ENCODE data around the gene TSGA10IP.
A peak's percentile ranks its signal among the peaks of the same experiment; 100 is the strongest.

Gene TSGA10IP

GRCh38 chr11:65997286-65997685, 52.0 kb downstream of the TSGA10IP start:
- Histone ChIP-seq H3K36me3 (peaks cover 37 to 72% (median 56%) of the 10 kb centered on the region in 11 experiments), H4K20me1 (peaks cover 5 to 53% (median 31%) of the 10 kb centered on the region in 11 experiments; a peak in 18 of 22 replicates), H3K4me2 (no peak overlapping the region), H3K4me3 (no peak overlapping the region), H3K4me1 (peaks cover 8 to 20% (median 17%) of the 10 kb centered on the region in 10 experiments), H3K9ac (peak overlapping the region in 2 of 11 experiments; percentile 9 to 26; a peak in 1 of 22 replicates), H3K27me3 (no peaks in the 10 kb centered on the region), H3K27ac (no peak overlapping the region), H3K9me3 (replicated peaks in 1 of 11) (no peaks in the 10 kb centered on the region)
- TF ChIP-seq Cebpa-rat (IDR thresholded peaks at IDR 0.05), result no peak

GRCh38 chr11:66001942-66002647, 56.8 kb downstream of the TSGA10IP start, which contains the start of the genes BANF1 and EIF1AD:
Gene BANF1 (plus strand): TSS chr11:66002503. CDS start chr11:66003251, 748 bp downstream.
Gene EIF1AD (minus strand): TSS chr11:66002157. CDS start chr11:66000389, 1,768 bp downstream.
- Histone ChIP-seq H3K27me3 (no peaks in the 10 kb centered on the region), H4K20me1 (peaks cover 5 to 84% (median 40%) of the 10 kb centered on the region in 11 experiments; a peak in 20 of 22 replicates), H3K36me3 (peaks cover 57 to 72% (median 63%) of the 10 kb centered on the region in 11 experiments), H3K4me3 (peak within 1 kb of the TSS; percentile 67 to 97 (median 88)), H3K4me1 (peaks cover 24 to 42% (median 38%) of the 10 kb centered on the region in 10 experiments), H3K9ac (peak within 1 kb of the TSS; percentile 82 to 90 (median 86)), H3K9me3 (replicated peaks in 1 of 11) (no peaks in the 10 kb centered on the region), H3K27ac (peak within 1 kb of the TSS; percentile 82 to 93 (median 85)), H3K4me2 (peak within 1 kb of the TSS; percentile 85 to 97 (median 91))
- no peak for TF ChIP-seq Cebpa-rat (IDR thresholded peaks at IDR 0.05)

- H3K27ac ChIP-seq, result peak overlapping the region; percentile 82 to 93 (median 85); a peak in 21 of 22 replicates
- no peak for TF ChIP-seq Cebpa-rat (IDR thresholded peaks at IDR 0.05)
- H3K4me1 ChIP-seq, result peaks cover 24 to 47% (median 44%) of the 10 kb centered on the region in 10 experiments
- H3K27me3 ChIP-seq, result no peaks in the 10 kb centered on the region
- peak overlapping the region; percentile 67 to 97 (median 88) for H3K4me3 ChIP-seq
- H3K9ac ChIP-seq, result peak overlapping the region; percentile 82 to 90 (median 86)
- peak overlapping the region; percentile 73 to 97 (median 91) for H3K4me2 ChIP-seq
- peaks cover 5 to 81% (median 33%) of the 10 kb centered on the region in 11 experiments; a peak in 20 of 22 replicates for H4K20me1 ChIP-seq
- no peaks in the 10 kb centered on the region for H3K9me3 ChIP-seq (replicated peaks in 1 of 11)
- peaks cover 51 to 65% (median 57%) of the 10 kb centered on the region in 11 experiments for H3K36me3 ChIP-seq
These were observed 57.5 kb downstream of the TSGA10IP start for GRCh38 chr11:66002648-66003225.

GRCh38 chr11:66003291-66003690, 58.0 kb downstream of the TSGA10IP start:
- H3K27me3 ChIP-seq, result no peaks in the 10 kb centered on the region
- H3K27ac ChIP-seq, result peak overlapping the region in 10 of 11 experiments; percentile 27 to 93 (median 86); a peak in 19 of 22 replicates
- peaks cover 45 to 60% (median 51%) of the 10 kb centered on the region in 11 experiments for H3K36me3 ChIP-seq
- TF ChIP-seq Cebpa-rat (IDR thresholded peaks at IDR 0.05), result no peak
- H3K4me3 ChIP-seq, result peak overlapping the region; percentile 67 to 97 (median 88)
- H3K9ac ChIP-seq, result peak overlapping the region; percentile 82 to 90 (median 86)
- H3K4me1 ChIP-seq, result peaks cover 26 to 53% (median 47%) of the 10 kb centered on the region in 10 experiments
- H3K4me2 ChIP-seq, result peak overlapping the region; percentile 73 to 97 (median 91)
- no peaks in the 10 kb centered on the region for H3K9me3 ChIP-seq (replicated peaks in 1 of 11)
- peaks cover 5 to 76% (median 33%) of the 10 kb centered on the region in 11 experiments; a peak in 20 of 22 replicates for H4K20me1 ChIP-seq

GRCh38 chr11:66004186-66004585, 58.9 kb downstream of the TSGA10IP start:
- H4K20me1 ChIP-seq, result peaks cover 5 to 67% (median 27%) of the 10 kb centered on the region in 11 experiments; a peak in 18 of 22 replicates
- H3K4me1 ChIP-seq, result peaks cover 34 to 61% (median 55%) of the 10 kb centered on the region in 10 experiments
- no peak overlapping the region for H3K4me3 ChIP-seq
- TF ChIP-seq Cebpa-rat (IDR thresholded peaks at IDR 0.05), result no peak
- H3K9ac ChIP-seq, result peak overlapping the region in 4 of 11 experiments; percentile 24 to 44 (median 32); a peak in 4 of 22 replicates
- peak overlapping the region in 1 of 11 experiments; percentile 94; a peak in 1 of 22 replicates for H3K4me2 ChIP-seq
- no peaks in the 10 kb centered on the region for H3K9me3 ChIP-seq (replicated peaks in 1 of 11)
- H3K27me3 ChIP-seq, result no peaks in the 10 kb centered on the region
- H3K27ac ChIP-seq, result no peak overlapping the region
- H3K36me3 ChIP-seq, result peaks cover 36 to 51% (median 42%) of the 10 kb centered on the region in 11 experiments

- no peak for TF ChIP-seq Cebpa-rat (IDR thresholded peaks at IDR 0.05)
- Histone ChIP-seq H3K27me3 (peaks cover under 1 to 12% (median 2%) of the 10 kb centered on the region in 11 experiments; a peak in 19 of 22 replicates), H4K20me1 (peaks cover 0 to 46% (median 13%) of the 10 kb centered on the region in 11 experiments; a peak in 13 of 22 replicates), H3K27ac (no peak overlapping the region; a peak in 1 of 22 replicates), H3K36me3 (peaks cover 24 to 37% (median 29%) of the 10 kb centered on the region in 11 experiments; a peak in 21 of 22 replicates), H3K4me1 (peaks cover 20 to 52% (median 43%) of the 10 kb centered on the region in 10 experiments), H3K9me3 (replicated peaks in 1 of 11) (no peaks in the 10 kb centered on the region), H3K4me3 (no peak overlapping the region), H3K9ac (peak overlapping the region in 3 of 11 experiments; percentile 4 to 23 (median 15); a peak in 3 of 22 replicates), H3K4me2 (peak overlapping the region in 6 of 11 experiments; percentile 8 to 73 (median 64); a peak in 7 of 22 replicates)
These were observed 61.0 kb downstream of the TSGA10IP start for GRCh38 chr11:66006134-66006890.

- Histone ChIP-seq H4K20me1 (peaks cover 0 to 41% (median 13%) of the 10 kb centered on the region in 11 experiments; a peak in 13 of 22 replicates), H3K27me3 (peaks cover 6 to 17% (median 8%) of the 10 kb centered on the region in 11 experiments), H3K4me3 (no peak overlapping the region), H3K36me3 (peaks cover 24 to 37% (median 29%) of the 10 kb centered on the region in 11 experiments; a peak in 21 of 22 replicates), H3K9ac (peak overlapping the region in 6 of 11 experiments; percentile 10 to 35 (median 19); a peak in 6 of 22 replicates), H3K4me1 (peaks cover 25 to 57% (median 45%) of the 10 kb centered on the region in 10 experiments), H3K4me2 (peak overlapping the region in 7 of 11 experiments; percentile 3 to 73 (median 59); a peak in 10 of 22 replicates), H3K27ac (no peak overlapping the region; a peak in 1 of 22 replicates), H3K9me3 (replicated peaks in 1 of 11) (no peaks in the 10 kb centered on the region)
- TF ChIP-seq Cebpa-rat (IDR thresholded peaks at IDR 0.05), result no peak
These were observed 61.6 kb downstream of the TSGA10IP start for GRCh38 chr11:66006891-66007176.

GRCh38 chr11:66007201-66007634, 61.9 kb downstream of the TSGA10IP start:
- H3K9me3 ChIP-seq (replicated peaks in 1 of 11), result no peaks in the 10 kb centered on the region
- H3K9ac ChIP-seq, result peak overlapping the region in 4 of 11 experiments; percentile 10 to 35 (median 22); a peak in 5 of 22 replicates
- peaks cover 24 to 37% (median 29%) of the 10 kb centered on the region in 11 experiments; a peak in 21 of 22 replicates for H3K36me3 ChIP-seq
- H3K27me3 ChIP-seq, result peaks cover 9 to 21% (median 11%) of the 10 kb centered on the region in 11 experiments
- H3K4me2 ChIP-seq, result peak overlapping the region in 7 of 11 experiments; percentile 3 to 73 (median 59); a peak in 11 of 22 replicates
- peaks cover 29 to 58% (median 46%) of the 10 kb centered on the region in 10 experiments for H3K4me1 ChIP-seq
- H3K27ac ChIP-seq, result peak overlapping the region in 1 of 11 experiments; percentile 23; a peak in 1 of 22 replicates
- H4K20me1 ChIP-seq, result peaks cover 0 to 41% (median 13%) of the 10 kb centered on the region in 11 experiments; a peak in 13 of 22 replicates
- no peak overlapping the region for H3K4me3 ChIP-seq
- TF ChIP-seq Cebpa-rat (IDR thresholded peaks at IDR 0.05), result no peak
